ENCODE measurements around the gene RPE. TPM values are rescaled to one million over a fixed set of nuclear protein-coding genes. Genes with fewer than 3 reads are reported as not detected.
A peak's percentile ranks its signal among the peaks of the same experiment; 100 is the strongest.

The RPE gene
- 16.6 TPM for total RNA-seq
- long read RNA-seq, transcript RPE-202 (6 exons, 2,569 nt): major isoform, 25 of 38 reads
- long read RNA-seq, partial matches to known transcripts: 1 of 38 reads
- long read RNA-seq, other reads (novel, unspliced or antisense): 5 of 38 reads

- intact Hi-C loops (cut with micrococcal nuclease): loop anchor here (10.0 kb wide), 1 partner anchor 172 kb away; the partner anchor contains the start of gene KANSL1L
- peak; percentile 100 for ATAC-seq
- peak; percentile 99 for DNase-seq
These were observed at the start of gene RPE for GRCh38 chr2:210002158-210003157. Gene RPE (plus strand): TSS chr2:210002638. CDS start chr2:210002662, 24 bp downstream.

GRCh38 chr2:209956271-209956670 is 46.2 kb upstream of the RPE start:
- DNase-seq: no peak
- no peak for ATAC-seq
- intact Hi-C loops (cut with micrococcal nuclease): no loop called here

- DNase-seq: no peak
- intact Hi-C loops (cut with micrococcal nuclease): no loop called here
- ATAC-seq: no peak
These were observed 44.4 kb upstream of the RPE start for GRCh38 chr2:209958016-209958415.

DNA sequence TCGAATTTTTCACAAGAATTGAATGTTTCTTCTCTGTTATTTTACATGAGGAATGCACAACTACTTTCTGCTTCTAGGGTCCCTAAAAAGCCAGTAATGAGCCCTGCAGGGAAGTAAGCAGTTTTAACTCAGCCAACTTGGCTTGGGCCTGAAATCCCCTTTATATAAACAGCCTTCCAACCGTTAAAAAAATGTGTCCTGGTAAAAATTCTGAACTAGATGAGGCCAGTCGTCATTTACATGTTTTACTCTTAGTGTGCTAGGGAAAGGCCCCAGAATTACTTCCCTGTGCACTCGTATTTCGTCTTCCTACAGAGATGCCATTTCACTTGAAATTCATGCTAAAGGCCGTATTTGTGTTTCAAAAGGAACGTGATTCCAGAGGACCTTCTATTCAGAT is 42.4 kb upstream of the RPE start:
- ATAC-seq (no peak), DNase-seq (no peak)
- intact Hi-C loops (cut with micrococcal nuclease): loop anchor here (10.0 kb wide), 1 partner anchor 625 kb away; no protein-coding TSS in a partner anchor

- intact Hi-C loops (cut with micrococcal nuclease): loop anchor here (10.0 kb wide), 1 partner anchor 626 kb away; no protein-coding TSS in a partner anchor
- DNase-seq (peak; percentile 34), ATAC-seq (peak; percentile 63)
These were observed 41.5 kb upstream of the RPE start for GRCh38 chr2:209960676-209961630.

DNA sequence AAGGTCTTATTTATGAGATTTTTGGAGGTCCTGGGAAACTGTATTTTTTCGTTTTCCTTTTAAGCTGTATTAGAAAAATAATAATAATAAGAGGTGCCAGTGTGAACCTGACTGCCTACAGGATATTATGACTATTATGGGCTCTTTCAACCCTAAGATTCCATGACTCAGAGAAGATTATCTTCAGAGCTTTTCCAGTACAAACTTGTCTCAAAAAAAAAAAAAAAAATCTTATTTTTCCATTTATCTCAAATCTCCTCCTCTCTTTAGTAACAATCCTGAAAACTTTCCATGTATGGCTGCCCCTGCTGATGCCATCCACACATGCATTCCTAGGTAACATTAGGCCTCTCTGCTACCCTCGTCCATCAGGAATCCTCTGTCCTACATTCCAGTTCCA is 36.7 kb upstream of the RPE start:
- ATAC-seq (no peak), DNase-seq (no peak)
- intact Hi-C loops (cut with micrococcal nuclease): loop anchor here (10.0 kb wide), 1 partner anchor 631 kb away; no protein-coding TSS in a partner anchor

GRCh38 chr2:209969692-209970091 is 32.7 kb upstream of the RPE start:
- DNase-seq (no peak), ATAC-seq (no peak)
- intact Hi-C loops (cut with micrococcal nuclease): loop anchor here (10.0 kb wide), 1 partner anchor 635 kb away; no protein-coding TSS in a partner anchor

GRCh38 chr2:209970271-209970670 is 32.2 kb upstream of the RPE start:
- ATAC-seq (no peak), DNase-seq (no peak)
- intact Hi-C loops (cut with micrococcal nuclease): no loop called here

- no peak for ATAC-seq
- intact Hi-C loops (cut with micrococcal nuclease): no loop called here
- no peak for DNase-seq
These were observed 31.7 kb upstream of the RPE start for GRCh38 chr2:209970711-209971110.

DNA sequence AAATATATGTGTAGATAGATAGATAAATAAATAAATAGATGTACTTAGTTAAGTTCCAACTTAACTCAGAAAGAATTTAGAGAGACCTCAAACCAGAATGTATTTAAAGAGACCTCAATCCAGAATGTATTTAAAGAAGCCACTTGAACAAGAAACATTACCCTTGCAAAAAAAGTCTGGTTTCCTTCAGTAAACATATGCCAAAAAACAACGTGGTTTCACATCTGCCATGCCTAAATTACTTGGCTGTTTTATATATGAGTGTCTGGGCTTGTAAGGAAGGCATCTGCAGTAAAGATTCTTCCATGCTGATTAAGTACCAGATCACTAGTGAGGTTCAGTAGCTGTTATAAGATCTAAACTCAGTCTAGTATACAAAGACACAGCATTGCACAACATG is 29.1 kb upstream of the RPE start:
- ATAC-seq (no peak), DNase-seq (no peak)
- intact Hi-C loops (cut with micrococcal nuclease): no loop called here

DNA sequence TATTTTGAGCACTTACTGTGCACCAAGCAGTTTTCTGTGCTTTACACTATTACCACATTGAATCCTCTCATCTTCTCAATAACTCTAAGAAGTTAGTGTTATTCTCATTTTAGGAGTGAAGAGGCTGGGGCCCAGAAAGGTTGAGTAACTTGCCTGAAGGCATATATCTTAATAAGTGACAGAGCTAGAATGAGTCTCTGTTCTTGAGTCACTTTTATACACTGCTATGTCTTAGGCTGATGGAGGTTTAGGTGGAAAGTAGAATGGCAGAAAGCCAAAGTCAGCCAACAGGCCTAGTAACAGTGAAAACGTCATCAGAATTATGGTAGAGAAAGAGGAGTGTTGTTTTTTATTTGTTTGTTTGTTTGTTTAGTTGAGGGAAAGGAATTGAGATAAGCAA is 27.9 kb upstream of the RPE start:
- DNase-seq (no peak), ATAC-seq (no peak)
- intact Hi-C loops (cut with micrococcal nuclease): no loop called here

- ATAC-seq (no peak), DNase-seq (no peak)
- intact Hi-C loops (cut with micrococcal nuclease): loop anchor here (2.0 kb wide), 1 partner anchor 218 kb away; no protein-coding TSS in a partner anchor
These were observed 25.6 kb upstream of the RPE start for GRCh38 chr2:209976698-209977385.

- no peak for DNase-seq
- ATAC-seq: no peak
- intact Hi-C loops (cut with micrococcal nuclease): loop anchor here (2.0 kb wide), 1 partner anchor 217 kb away; no protein-coding TSS in a partner anchor
These were observed 24.8 kb upstream of the RPE start for GRCh38 chr2:209977386-209978239.

GRCh38 chr2:209984291-209984690 is 18.1 kb upstream of the RPE start:
- no peak for ATAC-seq
- DNase-seq: no peak
- intact Hi-C loops (cut with micrococcal nuclease): no loop called here

GRCh38 chr2:209985874-209986273 is 16.6 kb upstream of the RPE start:
- intact Hi-C loops (cut with micrococcal nuclease): no loop called here
- no peak for ATAC-seq
- no peak for DNase-seq

- intact Hi-C loops (cut with micrococcal nuclease): no loop called here
- DNase-seq (no peak), ATAC-seq (no peak)
These were observed 16.0 kb upstream of the RPE start for GRCh38 chr2:209986415-209986814.

DNA sequence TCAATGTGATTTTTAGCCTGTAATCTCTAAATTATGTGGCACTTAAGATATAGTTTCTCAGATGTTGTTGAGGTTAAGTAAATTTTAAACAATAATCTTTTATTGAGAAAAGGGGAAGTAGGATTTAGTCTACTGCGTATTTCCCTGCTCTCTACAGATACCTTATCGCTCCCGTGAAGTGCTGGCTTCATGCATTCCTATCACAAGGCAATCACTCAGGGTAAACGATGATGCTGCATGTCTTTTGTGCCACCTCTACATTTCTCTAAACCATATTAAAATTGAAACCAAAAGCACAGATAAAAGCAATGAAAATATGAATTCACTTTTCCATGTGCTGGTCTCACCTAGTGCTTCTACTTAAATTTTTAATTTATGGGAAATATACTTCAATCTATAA is 14.4 kb upstream of the RPE start:
- intact Hi-C loops (cut with micrococcal nuclease): no loop called here
- ATAC-seq (no peak), DNase-seq (no peak)

- intact Hi-C loops (cut with micrococcal nuclease): no loop called here
- DNase-seq: no peak
- ATAC-seq: no peak
These were observed 11.6 kb upstream of the RPE start for GRCh38 chr2:209990838-209991237.
